Epithelial cell of esophagus (primary cell): ENCODE data around the gene SERGEF.
A peak's percentile ranks its signal among the peaks of the same experiment; 100 is the strongest.

Experiments
- DNase-seq: peaks from one replicate; pipeline ENCODE4 v3.0.0; 2010; ENCODE audit warnings: low read depth
- H3K4me3 ChIP-seq: 2 replicates; pipeline ENCODE4 v1.5.1; 2011; ENCODE audit warnings: mild to moderate bottlenecking, low read length, control low read depth
- TF ChIP-seq, protein P1 (sequence below): IDR thresholded peaks from 2 replicates; pipeline ENCODE4 v1.5.1; 2011; ENCODE audit warnings: low read depth, mild to moderate bottlenecking, low read length, control low read depth, inconsistent platforms; ENCODE audit not compliant: insufficient read depth; ENCODE audit errors: missing control alignments

SERGEF gene

GRCh38 chr11:17769218-17769617 lies 243.6 kb downstream of the SERGEF start:
- DNase-seq, result no peak
- TF ChIP-seq, protein P1, sequence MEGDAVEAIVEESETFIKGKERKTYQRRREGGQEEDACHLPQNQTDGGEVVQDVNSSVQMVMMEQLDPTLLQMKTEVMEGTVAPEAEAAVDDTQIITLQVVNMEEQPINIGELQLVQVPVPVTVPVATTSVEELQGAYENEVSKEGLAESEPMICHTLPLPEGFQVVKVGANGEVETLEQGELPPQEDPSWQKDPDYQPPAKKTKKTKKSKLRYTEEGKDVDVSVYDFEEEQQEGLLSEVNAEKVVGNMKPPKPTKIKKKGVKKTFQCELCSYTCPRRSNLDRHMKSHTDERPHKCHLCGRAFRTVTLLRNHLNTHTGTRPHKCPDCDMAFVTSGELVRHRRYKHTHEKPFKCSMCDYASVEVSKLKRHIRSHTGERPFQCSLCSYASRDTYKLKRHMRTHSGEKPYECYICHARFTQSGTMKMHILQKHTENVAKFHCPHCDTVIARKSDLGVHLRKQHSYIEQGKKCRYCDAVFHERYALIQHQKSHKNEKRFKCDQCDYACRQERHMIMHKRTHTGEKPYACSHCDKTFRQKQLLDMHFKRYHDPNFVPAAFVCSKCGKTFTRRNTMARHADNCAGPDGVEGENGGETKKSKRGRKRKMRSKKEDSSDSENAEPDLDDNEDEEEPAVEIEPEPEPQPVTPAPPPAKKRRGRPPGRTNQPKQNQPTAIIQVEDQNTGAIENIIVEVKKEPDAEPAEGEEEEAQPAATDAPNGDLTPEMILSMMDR, result no peak
- H3K4me3 ChIP-seq, result no peak overlapping the region

DNA sequence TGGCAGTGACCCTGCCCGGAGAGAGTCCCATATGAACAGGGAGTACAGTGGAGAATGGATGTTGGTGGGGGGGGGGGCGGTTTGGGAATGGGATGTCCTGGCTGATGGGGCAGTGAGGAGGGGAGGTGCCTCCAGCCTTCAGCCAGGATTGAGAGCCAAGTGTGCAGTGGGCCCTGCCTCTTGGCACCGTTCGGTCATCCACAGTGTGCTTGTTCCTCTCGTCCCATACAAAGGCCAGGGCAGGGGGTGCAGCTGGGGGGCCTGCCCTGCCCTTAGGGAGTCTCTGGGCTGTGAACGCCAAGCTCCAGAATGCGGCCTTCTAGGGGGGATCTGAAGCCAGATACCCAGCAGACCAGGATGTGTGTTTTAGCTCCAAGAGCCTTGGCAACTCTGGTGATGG lies 244.3 kb downstream of the SERGEF start:
- TF ChIP-seq, protein P1, result no peak
- DNase-seq, result no peak
- no peak overlapping the region for H3K4me3 ChIP-seq

DNA sequence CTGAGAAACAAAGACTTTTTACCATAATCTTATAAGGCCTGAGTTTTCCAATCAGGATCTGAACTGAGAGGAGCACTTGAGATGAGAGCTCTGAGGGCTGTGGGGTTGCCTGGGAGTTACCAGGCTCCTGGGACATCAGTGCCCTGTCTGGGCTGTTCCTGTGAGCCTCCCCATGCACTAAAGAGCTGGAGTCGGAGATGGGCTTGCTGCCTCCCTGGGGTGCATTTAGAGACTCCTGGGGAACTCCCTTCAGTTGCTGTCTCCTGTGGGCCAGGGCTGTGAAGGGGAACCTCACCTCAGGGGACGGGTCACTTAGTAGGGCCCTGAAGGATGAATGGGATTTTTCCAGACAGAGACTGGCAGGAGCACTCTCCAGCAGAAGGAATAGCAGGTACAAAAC lies 244.9 kb downstream of the SERGEF start:
- H3K4me3 ChIP-seq, result no peak overlapping the region
- TF ChIP-seq, protein P1, result no peak
- DNase-seq, result no peak

- TF ChIP-seq, protein P1, result no peak
- DNase-seq, result no peak
Measured at GRCh38 chr11:17767301-17767885, 245.5 kb downstream of the SERGEF start.

DNA sequence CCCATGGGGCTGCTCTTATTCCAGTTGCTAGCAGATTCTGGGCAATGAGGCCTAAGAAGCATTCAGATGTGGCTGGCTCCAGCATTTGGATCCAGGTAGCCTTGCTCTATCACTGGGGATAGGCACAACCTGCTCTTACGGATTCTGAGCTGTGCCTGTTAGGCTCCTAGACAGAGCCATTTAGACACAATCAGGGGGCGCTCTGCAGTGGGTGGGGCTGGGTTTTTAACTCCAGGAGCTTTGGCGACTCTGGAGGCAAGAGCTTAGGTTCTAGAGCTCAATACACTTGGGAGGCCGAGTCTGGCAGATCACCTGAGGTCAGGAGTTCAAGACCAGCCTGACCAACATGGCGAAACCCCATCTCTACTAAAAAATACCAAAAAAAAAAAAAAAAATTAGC lies 246.3 kb downstream of the SERGEF start:
- no peak overlapping the region for H3K4me3 ChIP-seq
- no peak for DNase-seq
- TF ChIP-seq, protein P1, result peak; percentile 17

More at GRCh38 chr11:17767301-17767885, 245.5 kb downstream of the SERGEF start:
- H3K4me3 ChIP-seq, result no peak overlapping the region

DNA sequence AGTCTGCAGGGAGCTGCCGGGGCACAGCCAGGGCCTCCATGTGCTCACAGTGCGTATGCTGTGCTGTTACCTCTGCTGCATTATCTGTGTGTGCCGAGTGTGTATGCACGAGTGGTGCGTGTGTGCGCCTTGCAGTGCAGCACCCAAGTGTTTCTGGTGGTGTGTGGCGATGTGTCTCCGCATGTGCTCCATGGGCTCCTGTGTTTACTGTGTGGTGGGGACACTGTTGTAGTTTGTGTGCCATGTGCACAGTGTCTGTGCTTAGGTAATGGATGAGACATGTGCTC lies 246.8 kb downstream of the SERGEF start:
- TF ChIP-seq, protein P1, result no peak
- no peak overlapping the region for H3K4me3 ChIP-seq
- no peak for DNase-seq

- no peak overlapping the region for H3K4me3 ChIP-seq
- no peak for DNase-seq
- TF ChIP-seq, protein P1, result no peak
Measured at GRCh38 chr11:17765356-17766072, 247.3 kb downstream of the SERGEF start.
